Skeletal muscle satellite cell (primary cell): Measurements from ENCODE around the gene NDUFA5. TPM values are rescaled to one million over a fixed set of nuclear protein-coding genes. Genes with fewer than 3 reads are reported as not detected.

ENCODE experiments used
- H3K27me3 ChIP-seq: 2 replicates; pipeline ENCODE4 v1.7.0; 2013; ENCODE audit warnings: low read length; ENCODE audit not compliant: control insufficient read depth, insufficient read depth
- H3K36me3 ChIP-seq: 2 replicates; pipeline ENCODE4 v1.7.0; 2013; ENCODE audit warnings: mild to moderate bottlenecking, control low read depth, low read length; ENCODE audit not compliant: insufficient read depth
- H3K4me1 ChIP-seq: 2 replicates; pipeline ENCODE4 v1.7.0; 2013; ENCODE audit warnings: low read length; ENCODE audit not compliant: control insufficient read depth, insufficient read depth
- H3K4me2 ChIP-seq: 2 replicates; pipeline ENCODE4 v1.7.0; 2013; ENCODE audit warnings: mild to moderate bottlenecking, low read length
- H3K4me3 ChIP-seq: 2 replicates; pipeline ENCODE4 v1.7.0; 2013; ENCODE audit warnings: low read length
- H3K9ac ChIP-seq: 2 replicates; pipeline ENCODE4 v1.7.0; 2013; ENCODE audit warnings: mild to moderate bottlenecking, low read depth, low read length, moderate library complexity
- H3K9me3 ChIP-seq: replicated peaks from 2 replicates; pipeline ENCODE4 v1.7.0; 2013; ENCODE audit warnings: mild to moderate bottlenecking, control low read depth, low read length
- total RNA-seq: library from RNA; depleted of rRNA; stranded (reverse); fragments of >200 nt; gene quantifications from 2 replicates; pipeline ENCODE4 v1.2.3, GENCODE V29; 2012; rRNA removed

NDUFA5 gene
- total RNA-seq, result 25.1 and 43.9 TPM in 2 replicates

DNA sequence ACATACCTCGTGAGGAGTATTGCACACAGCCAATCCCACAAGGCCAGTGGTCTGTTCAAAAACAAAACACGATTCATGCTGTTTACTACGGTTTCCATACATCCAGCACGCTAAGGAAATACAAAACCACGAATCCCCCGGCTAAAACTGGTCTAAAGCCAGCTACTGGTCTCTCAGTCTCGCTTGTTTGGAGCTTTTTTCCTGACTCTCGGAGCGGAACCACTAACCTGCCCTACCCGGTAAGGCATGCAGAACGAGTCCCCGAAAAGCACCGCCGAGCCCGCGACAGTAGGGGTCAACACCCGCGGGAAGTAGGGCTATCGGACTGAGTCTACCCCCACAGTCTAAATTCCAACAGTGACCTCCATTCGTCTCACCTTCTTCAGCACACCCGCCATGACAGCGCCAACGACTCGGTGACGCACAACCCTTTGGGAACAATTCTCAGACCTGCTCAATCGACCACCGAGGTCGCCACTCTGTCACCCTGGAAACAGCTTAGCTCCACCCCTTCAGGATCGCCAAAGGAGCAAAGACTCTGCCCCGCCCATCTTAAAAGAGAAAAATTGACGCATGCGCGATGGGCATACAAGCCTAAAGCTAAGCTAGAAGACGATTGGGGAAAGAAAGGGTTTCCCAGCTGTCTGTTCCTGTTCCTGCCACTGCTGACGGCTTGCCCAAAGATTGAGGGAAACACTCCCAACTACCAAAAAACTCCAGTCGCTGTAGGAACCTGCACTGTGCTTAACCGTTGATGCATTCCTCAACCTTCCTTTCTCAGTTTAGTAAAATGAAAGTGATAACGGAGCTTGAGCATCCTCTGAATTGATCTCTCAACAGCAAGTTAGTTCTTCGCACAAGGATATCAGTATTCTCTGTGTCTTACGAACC lies at the start of gene NDUFA5:
Gene NDUFA5, minus strand, starts transcription at position 421 of the 891 bp plus-strand sequence. Its CDS starts 23 bp downstream, at position 398.
- no peaks in the 10 kb centered on the region for H3K27me3 ChIP-seq
- peak within 1 kb of the TSS; percentile 86 for H3K4me3 ChIP-seq
- peak within 1 kb of the TSS; percentile 93 for H3K9ac ChIP-seq
- peaks cover 13% of the 10 kb centered on the region for H3K4me1 ChIP-seq
- no peaks in the 10 kb centered on the region for H3K9me3 ChIP-seq
- H3K36me3 ChIP-seq, result no peaks in the 10 kb centered on the region
- peak within 1 kb of the TSS; percentile 86 for H3K4me2 ChIP-seq

DNA sequence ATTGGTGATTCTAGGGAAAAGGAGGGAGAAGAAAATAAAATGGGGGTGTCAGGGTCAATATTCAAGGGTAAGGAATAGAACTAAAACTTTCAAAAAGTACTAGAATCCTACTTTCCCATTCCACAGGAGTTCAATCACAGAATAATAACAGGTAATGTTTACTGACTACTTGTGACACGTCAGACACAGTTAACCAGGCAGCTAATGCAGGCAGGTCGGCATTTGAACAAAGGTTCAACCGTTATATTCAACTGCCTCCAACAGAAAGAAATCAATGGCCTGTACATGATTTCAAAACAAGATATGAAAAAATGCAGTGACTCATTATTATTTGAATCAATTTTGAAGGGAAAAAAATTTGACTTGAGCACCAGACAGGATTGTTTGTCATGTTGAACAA lies 47.1 kb upstream of the NDUFA5 start:
- H3K9me3 ChIP-seq, result no peaks in the 10 kb centered on the region
- H3K36me3 ChIP-seq, result no peaks in the 10 kb centered on the region
- H3K9ac ChIP-seq, result no peak overlapping the region
- H3K4me1 ChIP-seq, result peaks cover 5% of the 10 kb centered on the region
- H3K27me3 ChIP-seq, result no peaks in the 10 kb centered on the region
- no peak overlapping the region for H3K4me3 ChIP-seq
- H3K4me2 ChIP-seq, result no peak overlapping the region

DNA sequence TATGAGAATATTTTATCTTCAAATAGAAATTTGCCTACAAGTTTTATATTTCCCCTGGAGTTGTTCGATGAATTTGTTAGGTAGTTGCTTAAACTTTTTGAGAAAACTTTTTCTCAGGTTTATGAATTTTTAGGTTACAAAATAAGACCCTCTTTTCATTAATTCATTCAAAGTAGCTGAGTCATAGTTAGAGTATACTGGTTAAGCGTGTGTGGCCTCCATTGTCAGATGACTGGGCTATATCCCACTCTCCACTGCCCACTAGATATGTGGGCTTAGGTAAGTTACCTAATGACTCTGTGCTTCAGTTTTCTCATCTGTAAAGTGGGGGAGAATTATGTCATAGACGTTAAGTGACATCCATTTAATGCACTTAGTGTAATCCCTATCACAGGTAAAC lies 45.0 kb upstream of the NDUFA5 start:
- Histone ChIP-seq H3K9me3 (no peaks in the 10 kb centered on the region), H3K4me2 (no peak overlapping the region), H3K4me3 (no peak overlapping the region), H3K36me3 (no peaks in the 10 kb centered on the region), H3K4me1 (peaks cover 5% of the 10 kb centered on the region), H3K9ac (no peak overlapping the region), H3K27me3 (no peaks in the 10 kb centered on the region)

DNA sequence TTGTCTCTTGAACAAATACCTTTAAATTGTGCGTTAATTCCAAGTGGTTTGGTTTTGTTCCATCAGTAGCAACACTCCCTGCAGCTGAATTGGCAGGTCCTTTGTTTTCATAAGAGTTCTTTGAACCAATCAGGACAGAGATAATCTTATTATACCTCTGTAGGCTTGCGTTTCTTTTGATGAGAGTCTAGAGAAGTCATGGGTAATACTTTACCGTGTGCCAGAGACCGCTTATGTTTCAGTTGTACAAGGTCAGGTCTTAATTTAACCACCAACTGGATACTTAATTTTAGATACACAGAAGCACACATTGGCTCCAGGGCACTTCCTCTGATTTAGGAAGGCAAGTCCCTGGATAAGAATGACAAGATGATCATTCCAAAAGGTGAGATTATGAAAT lies 43.9 kb upstream of the NDUFA5 start, which contains the start of gene ASB15:
Gene ASB15, plus strand, starts transcription at position 292 of the 400 bp plus-strand sequence. CDS start 12,682 bp downstream, outside the sequence.
- Histone ChIP-seq H3K36me3 (no peaks in the 10 kb centered on the region), H3K4me1 (peaks cover 5% of the 10 kb centered on the region), H3K4me3 (no peak within 1 kb of the TSS), H3K9ac (no peak within 1 kb of the TSS), H3K27me3 (no peaks in the 10 kb centered on the region), H3K4me2 (no peak within 1 kb of the TSS), H3K9me3 (no peaks in the 10 kb centered on the region)

DNA sequence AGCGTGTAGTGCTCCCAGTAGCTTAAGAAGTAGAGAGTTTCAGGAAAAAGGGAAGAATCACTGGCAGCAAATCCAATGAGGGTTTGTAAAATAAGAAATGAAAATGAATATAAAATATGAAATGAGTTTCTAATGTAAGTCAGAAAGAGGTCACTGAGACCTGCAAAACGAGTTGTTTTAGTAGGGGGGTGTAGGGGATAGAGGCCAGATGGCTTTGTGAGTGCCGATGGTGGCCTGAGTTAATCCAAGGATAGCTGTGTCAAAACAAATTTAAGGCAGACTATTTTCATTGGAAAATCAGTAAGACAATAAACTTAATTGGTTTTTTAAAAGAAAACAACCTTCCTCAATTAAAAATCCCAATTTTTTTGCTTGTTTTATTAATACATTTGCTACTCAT lies 43.3 kb upstream of the NDUFA5 start:
- no peaks in the 10 kb centered on the region for H3K36me3 ChIP-seq
- H3K27me3 ChIP-seq, result no peaks in the 10 kb centered on the region
- H3K4me2 ChIP-seq, result no peak overlapping the region
- no peaks in the 10 kb centered on the region for H3K9me3 ChIP-seq
- H3K4me3 ChIP-seq, result no peak overlapping the region
- peaks cover 5% of the 10 kb centered on the region for H3K4me1 ChIP-seq
- H3K9ac ChIP-seq, result no peak overlapping the region

DNA sequence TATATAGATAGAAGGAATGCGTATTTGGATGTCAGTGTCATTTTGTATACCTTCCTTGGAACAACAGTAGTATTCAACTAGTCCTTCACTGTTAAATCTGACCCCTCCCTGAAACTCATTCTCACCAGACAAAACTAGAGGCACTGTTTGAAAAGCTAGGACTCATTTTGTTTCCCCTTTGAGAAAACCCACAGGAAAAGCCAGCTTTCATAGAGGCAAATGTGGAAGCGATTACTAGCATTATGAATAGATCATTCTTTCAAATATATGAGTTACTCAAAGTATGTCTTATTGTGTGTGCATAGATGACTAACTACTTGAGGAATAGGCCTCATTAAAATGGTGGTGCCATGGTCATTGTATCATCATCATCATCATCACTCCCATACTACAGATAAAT lies 42.1 kb upstream of the NDUFA5 start:
- Histone ChIP-seq H3K9ac (no peak overlapping the region), H3K4me2 (no peak overlapping the region), H3K27me3 (no peaks in the 10 kb centered on the region), H3K36me3 (no peaks in the 10 kb centered on the region), H3K4me3 (no peak overlapping the region), H3K4me1 (peaks cover 4% of the 10 kb centered on the region), H3K9me3 (no peaks in the 10 kb centered on the region)

DNA sequence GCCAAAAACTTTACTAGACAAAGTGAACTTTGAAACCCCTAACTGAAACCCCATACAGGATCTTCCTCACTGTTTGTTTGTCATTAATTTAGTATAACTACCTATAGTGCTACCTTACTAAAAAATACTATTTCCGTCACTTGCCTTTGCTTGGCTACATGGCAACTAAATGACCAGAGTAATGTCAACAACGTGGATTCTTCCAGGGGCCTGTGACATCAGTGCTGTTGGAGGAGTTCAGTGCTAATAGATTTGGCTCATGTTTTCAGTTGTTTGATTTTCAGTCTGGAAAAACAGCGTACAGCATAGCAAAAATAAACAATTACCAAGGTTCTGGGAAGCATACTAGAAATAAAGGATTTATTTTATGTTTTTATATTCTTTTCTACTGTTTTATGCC lies 41.0 kb upstream of the NDUFA5 start:
- Histone ChIP-seq H3K27me3 (no peaks in the 10 kb centered on the region), H3K4me1 (no peaks in the 10 kb centered on the region), H3K9ac (no peak overlapping the region), H3K36me3 (no peaks in the 10 kb centered on the region), H3K4me2 (no peak overlapping the region), H3K4me3 (no peak overlapping the region), H3K9me3 (no peaks in the 10 kb centered on the region)

DNA sequence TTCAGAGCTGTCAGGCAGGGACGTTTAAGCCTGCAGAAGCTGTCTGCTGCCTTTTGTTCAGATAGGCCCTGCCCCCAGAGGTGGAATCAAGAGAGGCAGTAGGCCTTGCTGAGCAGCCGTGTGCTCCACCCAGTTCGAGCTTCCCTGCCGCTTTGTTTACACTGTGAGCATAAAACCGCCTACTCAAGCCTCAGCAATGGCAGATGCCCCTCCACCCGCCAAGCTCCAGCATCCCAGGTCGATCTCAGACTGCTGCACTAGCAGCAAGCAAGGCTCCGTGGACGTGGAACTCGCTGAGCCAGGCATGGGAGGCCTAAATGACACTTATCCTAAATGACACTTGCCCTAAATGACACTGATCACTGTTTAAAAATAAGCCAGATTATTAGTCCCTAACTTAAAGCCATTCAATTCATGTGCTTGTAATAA lies 37.2 kb upstream of the NDUFA5 start:
- Histone ChIP-seq H3K4me2 (no peak overlapping the region), H3K9ac (no peak overlapping the region), H3K9me3 (no peaks in the 10 kb centered on the region), H3K4me3 (no peak overlapping the region), H3K4me1 (no peaks in the 10 kb centered on the region), H3K27me3 (no peaks in the 10 kb centered on the region), H3K36me3 (no peaks in the 10 kb centered on the region)

DNA sequence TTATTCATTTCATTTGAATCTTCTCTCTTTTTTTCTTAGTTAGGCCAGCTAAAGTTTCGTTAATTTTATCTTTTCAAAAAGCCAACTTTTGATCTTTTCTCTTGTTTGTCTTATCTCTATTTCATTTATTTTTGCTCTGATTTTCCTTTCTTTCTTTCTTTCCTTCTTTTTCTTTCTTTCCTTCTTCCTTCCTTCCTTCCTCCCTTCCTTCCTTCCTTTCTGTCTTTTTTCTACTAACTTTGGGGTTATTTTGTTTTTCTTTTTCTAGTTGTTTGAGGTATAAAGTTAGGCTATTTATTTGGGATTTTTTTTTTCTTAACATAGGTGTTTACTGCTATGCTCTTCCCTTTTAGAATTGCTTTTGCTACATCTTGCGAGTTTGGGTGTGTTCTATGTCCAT lies 30.8 kb upstream of the NDUFA5 start:
- Histone ChIP-seq H3K4me2 (no peak overlapping the region), H3K4me3 (no peak overlapping the region), H3K36me3 (no peaks in the 10 kb centered on the region), H3K9me3 (no peaks in the 10 kb centered on the region), H3K9ac (no peak overlapping the region), H3K27me3 (no peaks in the 10 kb centered on the region), H3K4me1 (no peaks in the 10 kb centered on the region)

DNA sequence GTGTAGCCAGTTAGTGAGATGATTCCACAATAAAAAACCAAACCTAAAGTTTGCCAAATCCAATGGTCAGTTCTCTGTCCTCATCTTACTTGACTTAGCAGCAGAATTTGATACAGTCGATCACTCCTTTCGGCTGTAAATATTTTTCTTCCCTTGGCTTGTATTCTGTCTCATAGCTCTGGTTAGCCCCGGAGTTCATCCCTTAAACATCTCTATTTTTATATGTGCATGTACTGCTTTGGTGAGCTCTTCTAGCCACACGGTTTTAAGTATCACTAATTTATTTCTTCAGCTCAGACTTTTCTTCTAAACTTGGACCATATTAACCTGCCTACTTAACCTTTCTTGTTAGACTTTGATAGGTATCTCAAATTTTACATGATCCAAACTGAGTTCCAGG lies 26.2 kb upstream of the NDUFA5 start:
- Histone ChIP-seq H3K4me1 (no peaks in the 10 kb centered on the region), H3K36me3 (no peaks in the 10 kb centered on the region), H3K9ac (no peak overlapping the region), H3K27me3 (no peaks in the 10 kb centered on the region), H3K4me3 (no peak overlapping the region), H3K9me3 (no peaks in the 10 kb centered on the region), H3K4me2 (no peak overlapping the region)

DNA sequence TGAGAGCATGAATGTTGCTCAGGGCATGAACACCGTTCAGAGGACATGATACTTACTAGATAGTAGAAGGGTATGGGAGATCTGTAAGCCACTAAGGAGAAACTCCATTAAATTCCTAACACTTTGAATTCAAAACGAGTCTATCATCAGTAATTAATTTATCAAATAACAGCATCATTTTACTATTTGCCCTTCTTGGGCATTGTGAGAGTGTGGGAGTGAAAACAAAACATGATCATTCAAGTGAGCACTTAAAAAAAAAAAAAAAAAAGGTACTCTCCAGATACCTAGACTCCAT lies 23.5 kb upstream of the NDUFA5 start:
- Histone ChIP-seq H3K36me3 (no peaks in the 10 kb centered on the region), H3K27me3 (no peaks in the 10 kb centered on the region), H3K4me2 (peak overlapping the region; percentile 53), H3K9me3 (no peaks in the 10 kb centered on the region), H3K4me3 (no peak overlapping the region), H3K4me1 (no peaks in the 10 kb centered on the region), H3K9ac (no peak overlapping the region)
